SU-DHL-6 (cell line): ENCODE data around the gene LGALS14.

Experiments used
- H2AFZ ChIP-seq: fragments of 200-600 bp; sonication (generic); 2 replicates; pipeline ENCODE4 v1.6.1; 2014; ENCODE audit warnings: low read depth, mild to moderate bottlenecking, moderate library complexity, mixed read lengths, antibody characterized with exemption, low read length; ENCODE audit not compliant: severe bottlenecking
- H3F3A ChIP-seq: fragments of 200-600 bp; shearing (Covaris generic); 2 replicates; pipeline ENCODE4 v1.6.0; 2016; ENCODE audit warnings: antibody characterized with exemption, mild to moderate bottlenecking; ENCODE audit not compliant: insufficient read depth
- H3K27ac ChIP-seq: fragments of 200-600 bp; sonication (generic); 2 replicates; pipeline ENCODE4 v1.5.1; 2016; ENCODE audit warnings: low read depth, mild to moderate bottlenecking, low read length, moderate library complexity, mixed read lengths
- H3K27me3 ChIP-seq: fragments of 200-600 bp; sonication (generic), shearing (Covaris generic); 2 replicates; pipeline ENCODE4 v1.6.0; 2014; ENCODE audit warnings: mild to moderate bottlenecking, low read length
- H3K36me3 ChIP-seq: fragments of 200-600 bp; sonication (generic); 2 replicates; pipeline ENCODE4 v1.6.1; 2014; ENCODE audit warnings: mild to moderate bottlenecking, low read length, mixed read lengths
- H3K4me2 ChIP-seq: fragments of 300-600, 200-600 bp; shearing (Covaris generic), sonication (generic); 2 replicates; pipeline ENCODE4 v1.6.0; 2014; ENCODE audit warnings: low read length, low read depth, mild to moderate bottlenecking; ENCODE audit not compliant: poor library complexity, severe bottlenecking
- H3K4me3 ChIP-seq: fragments of 200-600 bp; sonication (generic); 2 replicates; pipeline ENCODE4 v1.5.1; 2014; ENCODE audit warnings: antibody characterized with exemption, low read length, mild to moderate bottlenecking, mixed read lengths; ENCODE audit not compliant: insufficient read depth, poor library complexity, severe bottlenecking
- H3K79me2 ChIP-seq: fragments of 200-600 bp; sonication (generic); 2 replicates; pipeline ENCODE4 v1.6.1; 2014; ENCODE audit warnings: mild to moderate bottlenecking, low read length, moderate library complexity; ENCODE audit not compliant: insufficient read depth
- H3K9ac ChIP-seq: fragments of 200-600 bp; sonication (generic); 2 replicates; pipeline ENCODE4 v1.7.0; 2014; ENCODE audit warnings: mild to moderate bottlenecking, low read length
- H3K9me2 ChIP-seq: fragments of 200-600 bp; sonication (generic); replicated peaks from 2 replicates; pipeline ENCODE4 v1.6.1; 2014; ENCODE audit warnings: low read length; ENCODE audit not compliant: insufficient read depth
- H3K9me3 ChIP-seq: fragments of 200-600 bp; sonication (generic); 2 replicates; pipeline ENCODE4 v1.6.1; 2014; ENCODE audit warnings: low read length, mixed read lengths; ENCODE audit not compliant: insufficient read depth
- H4K20me1 ChIP-seq: fragments of 200-600 bp; sonication (generic); 2 replicates; pipeline ENCODE4 v1.6.1; 2014; ENCODE audit warnings: low read depth, mild to moderate bottlenecking, antibody characterized with exemption, low read length, moderate library complexity, mixed read lengths
- EZH2phosphoT487 ChIP-seq: fragments of 200-600 bp; sonication (generic), shearing (Covaris generic); conservative IDR thresholded peaks from 2 replicates; pipeline ENCODE4 v1.6.1; 2018; ENCODE audit warnings: mild to moderate bottlenecking, antibody characterized with exemption, low read length, moderate library complexity, mixed read lengths
- TF ChIP-seq, protein P1 (sequence below): fragments of 200-600 bp; sonication (generic); IDR thresholded peaks from one replicate; pipeline ENCODE4 v1.5.1; 2017; ENCODE audit warnings: antibody characterized with exemption, mild to moderate bottlenecking, low read length, moderate library complexity; ENCODE audit not compliant: insufficient read depth, poor library complexity, severe bottlenecking

The LGALS14 gene

DNA sequence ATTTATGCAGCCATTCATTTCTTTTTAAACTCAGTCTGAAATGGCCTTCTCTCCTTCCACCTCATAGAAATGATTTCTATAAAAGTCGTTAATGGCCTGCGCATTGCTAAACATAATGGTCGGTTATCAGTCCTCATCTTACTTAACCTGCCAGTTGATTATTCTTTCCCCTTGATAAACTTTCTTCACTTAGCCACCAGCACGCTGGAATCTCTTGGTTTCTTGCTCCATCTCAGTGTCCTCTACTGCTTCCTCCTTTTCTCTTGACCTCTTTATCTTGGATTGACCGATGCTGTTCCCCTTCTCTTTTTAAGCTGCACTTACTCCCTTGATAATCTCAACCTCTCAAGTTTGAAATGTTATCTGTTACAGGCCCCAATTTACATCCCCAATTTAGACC, 45.7 kb downstream of the LGALS14 start:
- Histone ChIP-seq H3K9me3 (no peaks in the 10 kb centered on the region), H3K27ac (no peak overlapping the region), H3K4me2 (no peak overlapping the region), H3K9me2 (no peaks in the 10 kb centered on the region), H3K27me3 (no peaks in the 10 kb centered on the region), H3K9ac (no peak overlapping the region), H2AFZ (no peak overlapping the region), H3F3A (no peaks in the 10 kb centered on the region), H3K4me3 (no peak overlapping the region), H3K36me3 (no peaks in the 10 kb centered on the region), H3K79me2 (no peaks in the 10 kb centered on the region), H4K20me1 (no peaks in the 10 kb centered on the region)
- TF ChIP-seq, protein P1, sequence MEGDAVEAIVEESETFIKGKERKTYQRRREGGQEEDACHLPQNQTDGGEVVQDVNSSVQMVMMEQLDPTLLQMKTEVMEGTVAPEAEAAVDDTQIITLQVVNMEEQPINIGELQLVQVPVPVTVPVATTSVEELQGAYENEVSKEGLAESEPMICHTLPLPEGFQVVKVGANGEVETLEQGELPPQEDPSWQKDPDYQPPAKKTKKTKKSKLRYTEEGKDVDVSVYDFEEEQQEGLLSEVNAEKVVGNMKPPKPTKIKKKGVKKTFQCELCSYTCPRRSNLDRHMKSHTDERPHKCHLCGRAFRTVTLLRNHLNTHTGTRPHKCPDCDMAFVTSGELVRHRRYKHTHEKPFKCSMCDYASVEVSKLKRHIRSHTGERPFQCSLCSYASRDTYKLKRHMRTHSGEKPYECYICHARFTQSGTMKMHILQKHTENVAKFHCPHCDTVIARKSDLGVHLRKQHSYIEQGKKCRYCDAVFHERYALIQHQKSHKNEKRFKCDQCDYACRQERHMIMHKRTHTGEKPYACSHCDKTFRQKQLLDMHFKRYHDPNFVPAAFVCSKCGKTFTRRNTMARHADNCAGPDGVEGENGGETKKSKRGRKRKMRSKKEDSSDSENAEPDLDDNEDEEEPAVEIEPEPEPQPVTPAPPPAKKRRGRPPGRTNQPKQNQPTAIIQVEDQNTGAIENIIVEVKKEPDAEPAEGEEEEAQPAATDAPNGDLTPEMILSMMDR = no peak
- TF ChIP-seq EZH2phosphoT487 = no peak

DNA sequence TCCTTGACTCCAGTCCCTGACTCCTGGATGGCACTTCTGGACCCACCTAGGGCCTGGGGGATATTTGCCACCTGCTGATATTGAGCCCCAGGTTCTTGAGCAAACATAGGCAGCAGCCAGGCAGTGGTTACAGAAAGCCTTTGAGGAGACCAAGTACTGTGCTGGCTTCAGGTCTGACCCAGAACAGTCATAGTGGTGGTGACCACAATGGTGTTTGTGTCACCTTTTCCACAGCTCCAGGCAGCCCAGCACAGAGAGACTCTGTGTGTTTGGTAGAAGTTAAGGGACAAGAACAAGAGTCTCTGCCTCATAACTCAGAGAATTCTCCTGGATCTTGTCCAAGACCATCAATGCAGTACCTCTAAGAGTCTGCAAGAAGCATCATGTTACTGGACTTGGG, 48.1 kb downstream of the LGALS14 start:
- Histone ChIP-seq H3K79me2 (no peaks in the 10 kb centered on the region), H4K20me1 (no peaks in the 10 kb centered on the region), H3K4me2 (no peak overlapping the region), H3K27me3 (no peaks in the 10 kb centered on the region), H3K9me2 (no peaks in the 10 kb centered on the region), H2AFZ (no peak overlapping the region), H3K9me3 (no peaks in the 10 kb centered on the region), H3K4me3 (no peak overlapping the region), H3K36me3 (no peaks in the 10 kb centered on the region), H3K27ac (no peak overlapping the region), H3F3A (no peaks in the 10 kb centered on the region), H3K9ac (no peak overlapping the region)
- TF ChIP-seq, protein P1 = no peak
- TF ChIP-seq EZH2phosphoT487 = no peak

DNA sequence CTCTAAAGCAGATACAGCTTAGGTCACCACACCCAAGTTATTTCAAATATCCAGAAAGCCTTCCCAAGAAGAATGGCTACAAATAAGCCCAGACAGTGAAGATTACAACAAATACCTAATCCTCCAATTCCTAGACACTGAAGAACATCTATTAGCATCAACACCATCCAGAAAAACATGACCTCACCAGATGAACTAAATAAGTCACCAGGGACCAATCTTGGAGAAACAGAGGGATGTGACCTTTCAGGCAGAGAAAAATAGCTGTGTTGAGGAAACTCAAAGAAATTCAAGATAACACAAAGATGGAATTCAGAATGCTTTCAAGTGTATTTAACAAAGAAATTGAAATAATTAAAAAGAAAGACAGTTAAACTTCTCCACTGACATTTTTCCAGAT, 48.5 kb downstream of the LGALS14 start:
- Histone ChIP-seq H3K4me3 (no peak overlapping the region), H3K9ac (no peak overlapping the region), H3K36me3 (no peaks in the 10 kb centered on the region), H3F3A (no peaks in the 10 kb centered on the region), H2AFZ (no peak overlapping the region), H3K27ac (no peak overlapping the region), H3K79me2 (no peaks in the 10 kb centered on the region), H3K9me3 (no peaks in the 10 kb centered on the region), H3K9me2 (no peaks in the 10 kb centered on the region), H3K27me3 (no peaks in the 10 kb centered on the region), H3K4me2 (no peak overlapping the region), H4K20me1 (no peaks in the 10 kb centered on the region)
- TF ChIP-seq, protein P1 = no peak
- TF ChIP-seq EZH2phosphoT487 = no peak

DNA sequence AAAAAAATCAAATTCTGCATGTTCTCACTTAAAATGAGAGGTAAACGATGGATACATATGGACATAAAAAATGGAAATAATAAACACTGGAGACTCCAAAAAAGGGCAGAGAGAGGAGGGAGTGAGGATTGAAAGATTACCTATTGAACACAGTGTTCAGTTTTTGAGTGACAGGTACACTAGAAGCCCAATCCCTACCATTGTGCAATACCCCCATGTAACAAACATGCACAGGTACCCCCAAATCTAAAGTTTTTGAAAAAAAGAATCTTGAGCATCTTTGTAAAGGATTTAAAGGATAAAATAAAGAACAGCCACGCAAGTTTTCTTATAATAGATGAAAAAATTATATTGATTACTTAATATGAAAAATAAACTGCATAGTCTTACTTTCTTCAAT, 50.3 kb downstream of the LGALS14 start:
- H3K36me3 ChIP-seq = no peaks in the 10 kb centered on the region
- no peak overlapping the region for H2AFZ ChIP-seq
- H4K20me1 ChIP-seq = no peaks in the 10 kb centered on the region
- no peak overlapping the region for H3K27ac ChIP-seq
- no peak overlapping the region for H3K4me2 ChIP-seq
- H3K4me3 ChIP-seq = no peak overlapping the region
- no peaks in the 10 kb centered on the region for H3K79me2 ChIP-seq
- no peaks in the 10 kb centered on the region for H3K9me2 ChIP-seq
- no peaks in the 10 kb centered on the region for H3K27me3 ChIP-seq
- no peaks in the 10 kb centered on the region for H3K9me3 ChIP-seq
- no peaks in the 10 kb centered on the region for H3F3A ChIP-seq
- TF ChIP-seq EZH2phosphoT487 = no peak
- TF ChIP-seq, protein P1 = no peak
- no peak overlapping the region for H3K9ac ChIP-seq
